Stimulated activated CD4-positive, alpha-beta T cell treated with anti-CD3 and anti-CD28 coated beads, Interleukin-15, amount 100 ng/mL, for 24 hours (primary cell): ENCODE measurements around the gene ATF6.
A peak's percentile ranks its signal among the peaks of the same experiment; 100 is the strongest.
"Not testable (repeated sequence)": the region's sequence is repeated elsewhere in the genome, so short reads cannot be mapped to it uniquely, and the experiment has no call there.

ENCODE experiments used
- DNase-seq: peaks from one replicate; pipeline ENCODE4 v3.0.0-alpha.2; 2020

Gene ATF6, protein sequence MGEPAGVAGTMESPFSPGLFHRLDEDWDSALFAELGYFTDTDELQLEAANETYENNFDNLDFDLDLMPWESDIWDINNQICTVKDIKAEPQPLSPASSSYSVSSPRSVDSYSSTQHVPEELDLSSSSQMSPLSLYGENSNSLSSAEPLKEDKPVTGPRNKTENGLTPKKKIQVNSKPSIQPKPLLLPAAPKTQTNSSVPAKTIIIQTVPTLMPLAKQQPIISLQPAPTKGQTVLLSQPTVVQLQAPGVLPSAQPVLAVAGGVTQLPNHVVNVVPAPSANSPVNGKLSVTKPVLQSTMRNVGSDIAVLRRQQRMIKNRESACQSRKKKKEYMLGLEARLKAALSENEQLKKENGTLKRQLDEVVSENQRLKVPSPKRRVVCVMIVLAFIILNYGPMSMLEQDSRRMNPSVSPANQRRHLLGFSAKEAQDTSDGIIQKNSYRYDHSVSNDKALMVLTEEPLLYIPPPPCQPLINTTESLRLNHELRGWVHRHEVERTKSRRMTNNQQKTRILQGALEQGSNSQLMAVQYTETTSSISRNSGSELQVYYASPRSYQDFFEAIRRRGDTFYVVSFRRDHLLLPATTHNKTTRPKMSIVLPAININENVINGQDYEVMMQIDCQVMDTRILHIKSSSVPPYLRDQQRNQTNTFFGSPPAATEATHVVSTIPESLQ

GRCh38 chr1:161766102-161766981, at the start of gene ATF6:
Gene ATF6, plus strand, starts transcription at chr1:161766320. Its CDS starts 41 bp downstream, at chr1:161766361.
- peak; percentile 86 for DNase-seq

GRCh38 chr1:161718559-161719324, 47.4 kb upstream of the ATF6 start:
- DNase-seq: no peak

GRCh38 chr1:161719325-161719611, 46.9 kb upstream of the ATF6 start:
- no peak for DNase-seq

- DNase-seq: no peak
These were observed 45.7 kb upstream of the ATF6 start for GRCh38 chr1:161720422-161720821.

DNA sequence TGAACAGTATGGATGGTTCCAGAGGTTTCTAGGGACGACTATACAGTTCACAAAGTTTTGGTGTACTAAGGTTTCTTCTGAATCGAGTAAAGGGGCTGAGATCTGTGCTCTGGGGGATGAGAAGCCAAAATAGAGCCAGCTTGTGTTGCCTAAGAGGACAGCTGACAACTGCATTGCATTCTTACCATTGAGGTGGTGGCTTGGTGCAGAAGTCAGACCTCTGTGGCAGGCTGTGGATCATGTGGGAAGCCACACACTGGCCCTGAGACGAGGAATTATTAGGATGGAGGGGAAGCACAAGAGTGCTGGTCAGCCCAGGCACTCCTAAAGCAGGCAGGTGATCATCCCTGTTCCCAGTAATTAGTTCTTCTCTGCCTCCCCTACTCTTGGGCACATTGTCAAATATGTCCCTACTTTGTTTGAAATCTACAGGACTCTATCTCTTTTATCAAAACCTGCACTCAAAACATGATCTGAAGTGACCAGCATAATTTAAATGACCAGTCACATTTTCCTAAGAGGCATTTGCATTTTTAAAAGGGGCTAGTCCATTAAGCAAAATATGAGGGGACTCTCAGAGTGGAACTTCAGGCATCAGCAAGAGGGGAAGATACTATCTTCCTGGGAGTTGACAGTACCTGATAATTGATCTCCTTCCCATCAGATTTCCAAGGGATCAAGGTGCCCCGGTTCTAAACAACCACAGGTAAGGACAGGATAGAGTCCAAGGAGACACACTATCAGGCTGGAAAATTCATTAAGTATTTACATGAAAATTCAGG, 45.0 kb upstream of the ATF6 start, which contains the start of gene FCRLB:
FCRLB (plus strand) TSS at position 589 of the 782 bp plus-strand sequence. CDS start 1,129 bp downstream, outside the sequence.
- DNase-seq: no peak

GRCh38 chr1:161721738-161722343, 44.3 kb upstream of the ATF6 start:
- DNase-seq: peak; percentile 20

GRCh38 chr1:161722406-161722805, 43.7 kb upstream of the ATF6 start:
- no peak for DNase-seq

GRCh38 chr1:161723459-161724141, 42.5 kb upstream of the ATF6 start:
- no peak for DNase-seq

DNA sequence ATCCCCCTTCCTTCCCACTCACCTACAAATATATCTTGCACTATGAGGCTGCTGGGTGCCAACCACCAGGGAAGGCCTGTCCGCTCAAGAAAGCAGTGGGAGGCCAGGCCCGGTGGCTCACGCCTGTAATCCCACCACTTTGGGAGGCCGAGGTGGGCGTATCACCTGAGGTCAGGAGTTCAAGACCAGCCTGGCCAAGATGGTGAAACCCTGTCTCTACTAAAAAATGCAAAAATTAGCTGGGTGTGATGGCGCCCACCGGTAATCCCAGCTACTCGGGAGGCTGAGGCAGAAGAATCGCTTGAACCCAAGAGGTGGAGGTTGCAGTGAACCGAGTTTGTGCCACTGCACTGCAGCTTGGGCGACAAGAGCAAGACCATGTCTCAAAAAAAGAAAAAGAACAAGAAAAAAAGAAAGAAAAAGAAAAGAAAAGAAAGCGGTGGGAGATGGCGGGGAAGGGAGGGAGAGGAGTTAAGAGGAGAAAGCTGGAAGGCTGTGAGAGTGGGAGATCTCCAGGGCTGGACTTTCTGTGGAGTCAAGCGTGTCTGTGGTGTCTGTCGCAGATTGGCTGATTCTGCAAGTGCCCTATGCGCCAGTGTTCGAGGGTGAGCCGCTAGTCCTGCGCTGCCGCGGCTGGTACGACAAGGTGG, 40.7 kb upstream of the ATF6 start:
- DNase-seq: not testable (repeated sequence)

- peak; percentile 44 for DNase-seq
These were observed 40.1 kb upstream of the ATF6 start for GRCh38 chr1:161725908-161726472.

- DNase-seq: peak; percentile 75
These were observed 39.5 kb upstream of the ATF6 start for GRCh38 chr1:161726473-161727255.

GRCh38 chr1:161727256-161727924, 38.7 kb upstream of the ATF6 start:
- DNase-seq: peak; percentile 38

GRCh38 chr1:161728376-161729226, 37.5 kb upstream of the ATF6 start:
- DNase-seq: no peak

DNA sequence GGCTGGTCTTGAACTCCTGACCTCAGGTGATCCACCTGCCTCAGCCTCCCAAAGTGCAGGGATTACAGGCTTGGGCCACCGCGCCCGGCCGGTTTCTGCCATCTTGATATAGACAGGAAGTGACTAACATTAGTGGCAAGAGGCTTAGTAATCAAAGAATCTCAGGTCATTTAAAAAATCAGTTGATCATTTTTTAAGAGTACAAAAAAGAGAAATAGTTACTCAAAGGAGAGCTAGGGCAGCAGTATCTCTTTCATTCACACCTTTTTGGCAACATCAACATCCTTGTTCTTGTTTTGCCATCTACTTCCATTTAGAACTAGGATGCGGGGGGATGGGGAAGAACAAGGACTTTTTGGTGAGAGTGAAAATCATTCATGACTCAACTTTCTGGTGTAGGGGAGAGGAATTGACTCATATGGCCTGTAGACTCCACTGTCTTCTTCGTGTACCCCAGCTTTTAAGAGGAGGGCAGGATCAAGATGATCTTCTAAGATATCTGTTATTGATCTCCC, 36.0 kb upstream of the ATF6 start:
- DNase-seq: peak; percentile 53

GRCh38 chr1:161731241-161731640, 34.9 kb upstream of the ATF6 start:
- no peak for DNase-seq

DNA sequence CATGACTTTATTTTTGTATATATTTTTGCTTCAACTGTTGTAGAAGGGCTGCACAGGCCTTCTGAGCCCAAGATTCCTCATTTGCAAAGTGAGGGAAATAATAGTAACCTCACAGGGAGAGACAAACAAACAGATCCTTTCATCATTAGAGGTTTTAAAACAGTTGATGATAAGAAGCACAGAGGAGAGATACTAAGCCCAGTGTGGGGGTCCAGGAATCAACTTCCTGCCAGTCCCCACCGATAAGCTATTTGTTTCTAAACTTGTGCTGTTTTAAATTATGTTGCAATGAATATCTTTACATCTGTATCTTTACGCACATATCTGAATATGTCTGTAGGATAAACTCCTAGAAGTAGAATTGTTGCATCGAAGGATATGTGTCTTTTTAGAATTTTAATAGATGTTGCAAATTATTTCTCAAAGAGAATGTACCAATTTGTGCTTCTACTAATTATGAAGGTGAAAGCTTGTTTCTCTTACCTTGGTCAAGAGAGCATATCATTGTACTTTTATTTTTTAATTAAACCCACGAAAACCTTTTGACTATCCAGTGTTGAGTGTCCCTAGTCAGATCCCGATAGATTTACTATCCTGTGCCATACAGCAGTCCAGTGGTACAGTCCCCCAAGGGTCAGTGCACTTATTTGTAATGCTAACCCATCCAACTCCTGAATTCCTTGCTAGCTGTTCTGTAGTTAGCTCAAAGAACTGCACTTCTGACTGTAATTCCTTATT, 34.0 kb upstream of the ATF6 start:
- no peak for DNase-seq
